HG03066 (cell line): Measurements from ENCODE around the gene PAQR9.
"Not testable (repeated sequence)": the region's sequence is repeated elsewhere in the genome, so short reads cannot be mapped to it uniquely, and the experiment has no call there.

Source experiments
- ATAC-seq: cut with Tn5 transposase; IDR thresholded peaks from one replicate; pipeline ENCODE4 v1.9.1; 2021; ENCODE audit warnings: low read depth; ENCODE audit not compliant: unreplicated experiment

The PAQR9 gene, protein sequence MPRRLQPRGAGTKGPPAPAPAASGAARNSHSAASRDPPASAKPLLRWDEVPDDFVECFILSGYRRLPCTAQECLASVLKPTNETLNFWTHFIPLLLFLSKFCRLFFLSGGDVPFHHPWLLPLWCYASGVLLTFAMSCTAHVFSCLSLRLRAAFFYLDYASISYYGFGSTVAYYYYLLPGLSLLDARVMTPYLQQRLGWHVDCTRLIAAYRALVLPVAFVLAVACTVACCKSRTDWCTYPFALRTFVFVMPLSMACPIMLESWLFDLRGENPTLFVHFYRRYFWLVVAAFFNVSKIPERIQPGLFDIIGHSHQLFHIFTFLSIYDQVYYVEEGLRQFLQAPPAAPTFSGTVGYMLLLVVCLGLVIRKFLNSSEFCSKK

GRCh38 chr3:142963516-142964448 is at the start of gene PAQR9:
Gene PAQR9 (minus strand): TSS chr3:142963674. CDS start chr3:142963336, 338 bp downstream.
- ATAC-seq = peak; percentile 67

- no peak for ATAC-seq
Observed at GRCh38 chr3:143011705-143012104, 48.2 kb upstream of the PAQR9 start.

- no peak for ATAC-seq
Observed at GRCh38 chr3:143010024-143010423, 46.5 kb upstream of the PAQR9 start.

DNA sequence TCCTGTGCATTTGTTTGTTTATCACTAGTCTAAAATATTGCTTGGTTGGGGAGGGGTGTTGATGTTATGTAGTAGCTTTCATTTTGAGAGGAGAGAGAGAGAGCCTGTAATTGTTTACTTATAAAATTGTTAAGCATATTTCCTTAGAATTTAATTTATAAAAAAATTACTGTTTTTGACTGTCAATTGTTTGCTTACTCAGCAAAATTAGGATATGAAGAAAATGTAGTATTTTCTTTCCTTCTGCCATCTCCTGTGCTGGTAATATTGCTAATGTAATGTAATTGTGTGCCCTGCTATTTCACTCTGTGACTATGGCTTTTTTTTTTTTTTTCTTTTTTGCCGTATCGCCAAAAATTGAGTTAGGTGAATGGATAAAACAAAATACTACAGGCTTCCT is 41.3 kb upstream of the PAQR9 start:
- ATAC-seq = no peak

GRCh38 chr3:143002727-143003126 is 39.3 kb upstream of the PAQR9 start:
- no peak for ATAC-seq

- ATAC-seq = peak; percentile 31
Observed at GRCh38 chr3:143002083-143002712, 38.7 kb upstream of the PAQR9 start.

DNA sequence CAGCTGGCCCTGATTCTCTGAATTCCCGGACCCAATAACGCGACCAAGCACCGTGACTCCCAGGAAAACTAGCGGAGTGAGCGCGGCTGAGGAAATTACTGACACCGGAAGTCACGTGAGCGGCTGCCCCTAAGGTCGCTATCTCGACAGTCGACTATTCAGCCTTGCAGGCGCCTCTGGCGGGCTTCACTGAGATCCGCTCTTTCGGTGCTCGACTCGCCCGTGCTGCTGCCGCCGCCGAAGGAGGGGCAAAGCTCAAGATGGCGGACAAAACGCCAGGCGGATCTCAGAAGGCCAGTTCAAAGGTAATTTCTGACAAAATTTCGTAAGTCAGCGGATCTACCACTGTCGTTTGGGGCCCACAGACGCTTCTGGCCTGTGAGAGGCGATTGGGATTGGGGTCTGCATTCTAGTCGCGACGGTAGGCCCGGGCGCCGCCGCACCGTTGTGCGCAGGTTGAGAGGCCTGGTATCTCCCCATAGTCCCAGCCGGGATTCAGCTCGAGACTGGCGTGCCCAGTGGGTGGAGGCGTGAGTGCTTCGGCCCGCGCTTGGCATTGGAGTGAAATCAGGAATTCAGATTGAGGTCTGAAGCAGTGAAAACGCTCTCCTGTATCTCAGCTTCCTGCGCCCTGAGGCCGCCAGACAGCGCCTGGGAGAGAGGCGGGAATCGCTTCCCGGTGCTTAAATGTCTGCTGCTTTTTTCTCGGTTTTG is 38.1 kb upstream of the PAQR9 start, which contains the start of gene U2SURP:
Gene U2SURP, plus strand, starts transcription at position 202 of the 714 bp plus-strand sequence. Its CDS starts 59 bp downstream, at position 261.
- ATAC-seq = peak; percentile 82

DNA sequence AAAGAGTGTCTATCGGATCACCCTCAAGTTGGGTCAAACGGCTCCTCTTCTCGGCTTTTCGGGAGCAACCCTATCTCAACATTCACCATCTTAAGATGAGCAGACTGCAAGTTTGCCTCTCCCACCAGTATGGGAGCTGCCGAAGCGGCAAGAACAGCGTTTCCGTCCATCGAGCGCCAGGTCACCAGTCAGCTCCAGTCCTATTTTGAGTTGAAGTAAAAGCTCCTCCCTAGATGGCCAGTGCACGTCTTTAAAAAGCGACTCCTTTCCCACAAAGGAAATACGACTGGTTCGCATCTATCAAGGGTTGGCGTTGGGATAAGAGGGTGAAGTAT is 37.5 kb upstream of the PAQR9 start:
- ATAC-seq = peak; percentile 77

GRCh38 chr3:143000528-143000927 is 37.1 kb upstream of the PAQR9 start:
- ATAC-seq = no peak

DNA sequence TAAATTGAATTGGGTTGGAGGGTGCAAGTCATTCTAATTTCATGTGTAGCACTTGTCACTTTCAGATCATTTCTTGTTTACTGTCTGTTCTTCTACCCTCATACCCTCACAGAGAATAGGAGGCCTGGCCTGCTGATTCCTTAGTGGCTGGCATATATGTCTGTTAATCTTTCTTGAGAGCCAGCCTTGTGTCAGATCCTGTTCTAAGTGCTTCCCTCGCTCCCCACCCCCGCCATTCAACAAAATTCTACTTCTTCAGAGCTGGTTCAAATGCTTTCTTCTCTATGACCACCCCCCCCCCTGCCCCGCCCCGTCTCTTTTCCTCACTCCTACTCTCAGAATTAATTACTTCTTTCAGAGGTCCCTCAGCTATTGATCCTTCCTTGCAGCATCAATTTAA is 36.4 kb upstream of the PAQR9 start:
- no peak for ATAC-seq

DNA sequence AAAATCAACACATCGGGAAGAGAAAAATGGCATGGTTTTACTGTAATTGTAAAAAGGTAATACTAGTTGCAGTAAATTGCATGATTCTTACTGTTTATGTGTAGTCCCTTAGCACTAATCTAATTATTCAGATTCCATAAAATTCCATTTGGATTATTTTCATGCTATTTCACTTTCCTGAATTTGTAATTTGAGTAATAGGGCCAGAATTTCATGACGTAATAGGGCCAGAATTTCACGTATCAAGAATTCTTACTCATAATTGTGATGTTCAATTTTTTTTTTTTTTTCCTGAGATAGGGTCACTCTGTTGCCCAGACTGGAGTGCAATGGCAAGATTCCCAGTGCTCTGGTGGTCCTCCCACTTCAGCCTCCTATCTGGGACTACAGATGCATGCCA is 35.0 kb upstream of the PAQR9 start:
- ATAC-seq = no peak

- ATAC-seq = no peak
Observed at GRCh38 chr3:142997330-142997729, 33.9 kb upstream of the PAQR9 start.

GRCh38 chr3:142993958-142994442 is 30.5 kb upstream of the PAQR9 start:
- peak; percentile 69 for ATAC-seq

- no peak for ATAC-seq
Observed at GRCh38 chr3:142992323-142992722, 28.8 kb upstream of the PAQR9 start.

DNA sequence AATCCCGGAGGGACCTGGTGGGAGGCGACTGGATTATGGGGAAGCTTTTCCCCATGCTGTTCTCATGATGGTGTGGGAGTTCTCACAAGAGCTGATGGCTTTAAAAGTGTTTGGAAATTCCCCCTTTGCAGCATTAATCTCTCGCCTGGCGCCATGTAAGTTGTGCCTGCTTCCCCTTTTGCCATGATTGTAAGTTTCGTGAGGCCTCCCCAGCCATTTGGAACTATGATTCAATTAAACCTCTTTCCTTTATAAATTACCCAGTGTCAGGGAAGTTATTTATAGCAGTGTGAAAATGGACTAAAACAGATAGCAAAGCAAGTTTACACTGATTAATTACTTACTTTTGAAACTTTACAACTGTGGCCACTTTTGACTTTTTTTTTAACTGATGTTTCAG is 27.2 kb upstream of the PAQR9 start:
- ATAC-seq = no peak

- ATAC-seq = not testable (repeated sequence)
Observed at GRCh38 chr3:142988826-142989225, 25.4 kb upstream of the PAQR9 start.

DNA sequence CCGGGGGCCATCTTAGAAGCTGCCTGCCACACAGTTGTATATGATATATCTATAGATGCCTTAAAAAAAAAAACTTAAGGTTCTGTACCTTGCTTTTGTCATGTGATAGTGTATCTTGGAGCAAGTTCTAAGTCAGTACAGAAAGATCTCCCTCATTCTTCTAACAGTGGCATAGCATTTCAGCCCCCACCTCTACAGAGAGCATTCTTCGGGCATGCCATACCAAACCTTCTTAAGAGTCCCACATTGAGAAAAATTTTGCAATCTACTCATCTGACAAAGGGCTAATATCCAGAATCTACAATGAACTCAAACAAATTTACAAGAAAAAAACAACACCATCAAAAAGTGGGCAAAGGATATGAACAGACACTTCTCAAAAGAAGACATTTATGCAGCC is 24.7 kb upstream of the PAQR9 start:
- not testable (repeated sequence) for ATAC-seq

GRCh38 chr3:142987707-142988106 is 24.2 kb upstream of the PAQR9 start:
- ATAC-seq = no peak

DNA sequence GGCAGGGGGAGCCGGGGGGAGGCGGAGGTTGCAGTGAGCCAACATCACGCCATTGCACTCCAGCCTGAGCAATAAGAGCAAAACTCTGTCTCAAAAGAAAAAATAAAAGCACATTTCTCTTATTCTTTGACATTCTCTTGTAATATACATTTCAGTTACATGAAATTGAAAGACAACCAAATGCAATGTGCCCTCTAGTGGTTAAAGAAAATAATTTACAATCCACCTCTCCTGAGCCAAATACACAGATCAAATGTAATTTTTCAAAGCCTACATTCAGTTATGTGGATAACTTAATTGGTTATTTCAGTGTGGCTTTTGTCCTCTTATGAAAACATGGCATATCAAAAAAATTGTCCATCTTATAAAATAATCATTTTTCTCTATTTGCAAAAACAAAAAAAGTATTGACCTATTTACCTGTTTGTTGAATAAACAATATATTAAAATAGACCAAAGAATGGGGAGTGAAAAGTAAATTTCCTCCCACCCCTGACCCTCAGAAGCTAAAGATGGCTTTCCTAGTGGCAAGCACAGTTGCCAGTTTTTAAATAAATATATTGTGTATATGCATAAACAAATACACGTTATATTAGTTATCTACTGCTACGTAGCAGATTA is 23.7 kb upstream of the PAQR9 start:
- ATAC-seq = no peak

- no peak for ATAC-seq
Observed at GRCh38 chr3:142984255-142984654, 20.8 kb upstream of the PAQR9 start.
